Uterus (tissue), 2 donors: ENCODE measurements around the gene SEPTIN8.

Experiments
- POLR2A ChIP-seq, 2 donors: fragments of 450-650 bp; IDR thresholded peaks; one replicate each; pipeline ENCODE4 v1.6.1; 2016; ENCODE audit warnings: antibody characterized with exemption in 2 of 2, mild to moderate bottlenecking in 1 of 2, moderate library complexity in 1 of 2
- TF ChIP-seq, protein P1 (sequence below), 4 experiments: fragments of 200-600 bp in 2 of 4; fragments of 450-650 bp in 2 of 4; sonication (generic) in 2 of 4; IDR thresholded peaks; one replicate each; pipeline ENCODE4 v1.5.1; 2016 to 2019; ENCODE audit warnings: antibody characterized with exemption in 4 of 4, mild to moderate bottlenecking in 2 of 4, moderate library complexity in 1 of 4

DNA sequence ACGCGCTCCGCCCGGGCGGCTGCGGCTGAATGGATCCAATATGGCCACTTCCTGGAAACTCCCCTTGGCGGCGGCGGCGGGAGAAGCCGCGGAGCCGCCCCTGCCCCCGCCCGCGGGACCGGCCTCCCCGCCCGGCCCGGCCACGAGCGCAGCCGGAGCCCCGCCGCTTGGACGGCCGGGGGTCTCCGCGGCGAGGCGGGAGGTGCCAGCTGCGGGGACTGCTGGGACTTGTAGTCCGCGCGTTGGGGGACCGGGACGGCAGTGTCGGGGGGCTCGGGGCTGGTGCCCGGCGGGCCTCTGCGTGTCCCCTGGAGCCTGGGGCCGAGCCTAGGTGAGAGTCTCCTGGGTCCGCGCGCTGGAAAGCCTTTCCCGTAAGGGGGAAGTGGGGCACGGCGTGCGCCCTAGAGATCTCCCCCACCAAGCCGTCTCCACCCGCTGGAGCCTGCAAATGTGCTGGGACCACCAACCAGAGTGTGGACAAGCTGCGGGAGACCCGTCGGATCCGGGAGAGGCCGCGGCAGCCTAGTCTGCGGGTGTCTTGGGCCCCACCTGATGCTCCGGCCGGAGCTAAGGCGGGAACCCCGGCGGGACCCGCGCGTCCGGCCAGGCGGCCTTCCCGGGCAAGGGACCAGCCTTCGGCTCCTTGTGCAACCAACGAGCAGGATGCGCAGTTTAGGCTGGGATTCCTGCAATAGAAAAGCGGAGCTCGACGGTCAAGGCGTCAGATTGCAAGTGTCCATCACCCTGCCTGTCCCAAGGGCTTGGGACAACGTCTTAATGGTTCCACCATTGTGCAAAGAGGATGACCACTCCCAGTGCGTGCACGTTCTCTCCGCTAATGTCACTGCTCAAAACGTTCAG is at the start of gene SEPTIN8:
- no peak for TF ChIP-seq POLR2A (IDR thresholded peaks at IDR 0.05)
- TF ChIP-seq, protein P1, sequence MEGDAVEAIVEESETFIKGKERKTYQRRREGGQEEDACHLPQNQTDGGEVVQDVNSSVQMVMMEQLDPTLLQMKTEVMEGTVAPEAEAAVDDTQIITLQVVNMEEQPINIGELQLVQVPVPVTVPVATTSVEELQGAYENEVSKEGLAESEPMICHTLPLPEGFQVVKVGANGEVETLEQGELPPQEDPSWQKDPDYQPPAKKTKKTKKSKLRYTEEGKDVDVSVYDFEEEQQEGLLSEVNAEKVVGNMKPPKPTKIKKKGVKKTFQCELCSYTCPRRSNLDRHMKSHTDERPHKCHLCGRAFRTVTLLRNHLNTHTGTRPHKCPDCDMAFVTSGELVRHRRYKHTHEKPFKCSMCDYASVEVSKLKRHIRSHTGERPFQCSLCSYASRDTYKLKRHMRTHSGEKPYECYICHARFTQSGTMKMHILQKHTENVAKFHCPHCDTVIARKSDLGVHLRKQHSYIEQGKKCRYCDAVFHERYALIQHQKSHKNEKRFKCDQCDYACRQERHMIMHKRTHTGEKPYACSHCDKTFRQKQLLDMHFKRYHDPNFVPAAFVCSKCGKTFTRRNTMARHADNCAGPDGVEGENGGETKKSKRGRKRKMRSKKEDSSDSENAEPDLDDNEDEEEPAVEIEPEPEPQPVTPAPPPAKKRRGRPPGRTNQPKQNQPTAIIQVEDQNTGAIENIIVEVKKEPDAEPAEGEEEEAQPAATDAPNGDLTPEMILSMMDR (IDR thresholded peaks at IDR 0.05) = peak in 1 of 4 experiments; percentile 7
